ACC112 (cell line): ENCODE measurements around the gene PGBD5.

Source experiments
- H2AFZ ChIP-seq: fragments of 200-600 bp; sonication (generic); one replicate; pipeline ENCODE4 v1.6.0; 2017; ENCODE audit warnings: antibody characterized with exemption, low read length; ENCODE audit not compliant: unreplicated experiment
- H3K27ac ChIP-seq: fragments of 200-600 bp; sonication (generic); 2 replicates; pipeline ENCODE4 v1.5.1; 2014; ENCODE audit warnings: low read depth, mild to moderate bottlenecking, antibody characterized with exemption, low read length, moderate library complexity
- H3K27me3 ChIP-seq: fragments of 200-600 bp; sonication (generic); 2 replicates; pipeline ENCODE4 v1.6.1; 2014; ENCODE audit warnings: mild to moderate bottlenecking, antibody characterized with exemption, low read length, moderate library complexity, mixed read lengths; ENCODE audit not compliant: insufficient read depth
- H3K36me3 ChIP-seq: fragments of 200-600 bp; sonication (generic); 2 replicates; pipeline ENCODE4 v1.6.1; 2016; ENCODE audit warnings: mild to moderate bottlenecking, antibody characterized with exemption, low read length, moderate library complexity, mixed read lengths; ENCODE audit not compliant: insufficient read depth
- H3K4me1 ChIP-seq: fragments of 200-600 bp; sonication (generic); one replicate; pipeline ENCODE4 v1.6.1; 2016; ENCODE audit warnings: low read length, mixed read lengths; ENCODE audit not compliant: insufficient read depth, unreplicated experiment, control insufficient read depth
- H3K4me3 ChIP-seq: fragments of 200-600 bp; sonication (generic); 2 replicates; pipeline ENCODE4 v1.5.1; 2014; ENCODE audit warnings: mild to moderate bottlenecking, low read depth, low read length
- H3K79me2 ChIP-seq: fragments of 200-600 bp; sonication (generic); one replicate; pipeline ENCODE4 v1.6.0; 2016; ENCODE audit warnings: low read length; ENCODE audit not compliant: control insufficient read depth, unreplicated experiment, insufficient read depth

Gene PGBD5

GRCh38 chr1:230314142-230314470 is 112.0 kb downstream of the PGBD5 start:
- Histone ChIP-seq H3K4me1 (no peaks in the 10 kb centered on the region), H2AFZ (no peak overlapping the region), H3K27ac (no peak overlapping the region), H3K36me3 (no peaks in the 10 kb centered on the region), H3K27me3 (peaks cover 21% of the 10 kb centered on the region), H3K79me2 (no peaks in the 10 kb centered on the region), H3K4me3 (no peak overlapping the region)

- Histone ChIP-seq H3K4me1 (no peaks in the 10 kb centered on the region), H3K27ac (no peak overlapping the region), H3K4me3 (no peak overlapping the region), H2AFZ (no peak overlapping the region), H3K79me2 (no peaks in the 10 kb centered on the region), H3K36me3 (no peaks in the 10 kb centered on the region), H3K27me3 (peaks cover 21% of the 10 kb centered on the region)
Measured at GRCh38 chr1:230313453-230314141, 112.5 kb downstream of the PGBD5 start.

GRCh38 chr1:230312676-230313075 is 113.5 kb downstream of the PGBD5 start:
- Histone ChIP-seq H3K4me1 (peaks cover 8% of the 10 kb centered on the region), H3K36me3 (no peaks in the 10 kb centered on the region), H2AFZ (no peak overlapping the region), H3K27me3 (peaks cover 21% of the 10 kb centered on the region), H3K79me2 (no peaks in the 10 kb centered on the region), H3K4me3 (no peak overlapping the region), H3K27ac (no peak overlapping the region)

GRCh38 chr1:230310381-230311163 is 115.6 kb downstream of the PGBD5 start:
- Histone ChIP-seq H2AFZ (no peak overlapping the region), H3K27me3 (peaks cover 21% of the 10 kb centered on the region), H3K79me2 (no peaks in the 10 kb centered on the region)

GRCh38 chr1:230309646-230310177 is 116.4 kb downstream of the PGBD5 start:
- no peaks in the 10 kb centered on the region for H3K79me2 ChIP-seq
- H3K4me3 ChIP-seq = no peak overlapping the region
- H2AFZ ChIP-seq = no peak overlapping the region
- H3K4me1 ChIP-seq = peaks cover 13% of the 10 kb centered on the region
- no peaks in the 10 kb centered on the region for H3K36me3 ChIP-seq
- no peak overlapping the region for H3K27ac ChIP-seq
- peaks cover 19% of the 10 kb centered on the region for H3K27me3 ChIP-seq

More at GRCh38 chr1:230310381-230311163, 115.6 kb downstream of the PGBD5 start:
- Histone ChIP-seq H3K4me1 (peaks cover 13% of the 10 kb centered on the region), H3K36me3 (no peaks in the 10 kb centered on the region), H3K4me3 (no peak overlapping the region), H3K27ac (no peak overlapping the region)

DNA sequence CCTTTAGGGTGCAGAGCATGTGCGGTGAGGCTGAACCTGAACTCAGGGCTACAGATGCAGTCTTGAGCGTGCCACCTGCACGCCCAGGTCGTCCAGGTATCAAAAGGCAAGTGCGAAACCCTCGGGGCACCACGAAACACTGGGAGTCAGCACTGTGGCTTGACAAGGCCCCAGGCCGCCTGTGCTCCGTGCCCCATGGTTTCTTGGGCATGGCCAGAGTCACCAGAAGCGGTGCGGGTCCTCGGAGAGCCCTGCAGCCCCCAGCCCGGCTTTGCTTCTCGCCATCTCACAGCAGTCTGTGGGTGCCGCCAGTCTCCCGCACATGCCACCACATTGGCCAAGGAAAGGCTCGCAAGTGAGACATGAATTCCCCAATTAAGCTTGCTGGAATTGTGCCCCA is 117.3 kb downstream of the PGBD5 start:
- H3K36me3 ChIP-seq = no peaks in the 10 kb centered on the region
- H3K4me1 ChIP-seq = peaks cover 19% of the 10 kb centered on the region
- H2AFZ ChIP-seq = no peak overlapping the region
- H3K27ac ChIP-seq = no peak overlapping the region
- no peak overlapping the region for H3K4me3 ChIP-seq
- peaks cover 16% of the 10 kb centered on the region for H3K27me3 ChIP-seq
- H3K79me2 ChIP-seq = no peaks in the 10 kb centered on the region

DNA sequence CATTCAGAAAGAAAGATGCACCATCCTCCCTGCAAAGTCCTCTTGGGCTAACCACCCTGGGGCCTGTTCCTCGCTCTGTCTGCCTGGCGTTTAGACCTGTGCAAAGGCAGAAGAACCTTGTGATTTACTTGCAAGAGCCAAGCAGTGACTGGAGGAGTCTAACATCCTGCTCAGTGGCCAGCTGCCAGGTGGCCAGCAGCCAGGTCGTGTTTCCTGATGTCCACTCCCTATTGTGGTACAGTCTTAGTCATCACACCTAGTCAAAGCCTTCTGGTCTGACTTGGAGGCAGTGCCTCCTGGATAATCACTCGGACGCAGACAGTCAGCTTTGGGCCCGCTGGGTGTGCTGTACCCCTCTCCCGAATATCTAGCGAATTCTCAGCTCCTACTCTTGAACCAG is 118.1 kb downstream of the PGBD5 start:
- no peak overlapping the region for H3K27ac ChIP-seq
- peaks cover 26% of the 10 kb centered on the region for H3K4me1 ChIP-seq
- no peak overlapping the region for H2AFZ ChIP-seq
- H3K36me3 ChIP-seq = no peaks in the 10 kb centered on the region
- no peaks in the 10 kb centered on the region for H3K79me2 ChIP-seq
- no peak overlapping the region for H3K4me3 ChIP-seq
- H3K27me3 ChIP-seq = peaks cover 8% of the 10 kb centered on the region; the same call in 1 of the 2 replicates

DNA sequence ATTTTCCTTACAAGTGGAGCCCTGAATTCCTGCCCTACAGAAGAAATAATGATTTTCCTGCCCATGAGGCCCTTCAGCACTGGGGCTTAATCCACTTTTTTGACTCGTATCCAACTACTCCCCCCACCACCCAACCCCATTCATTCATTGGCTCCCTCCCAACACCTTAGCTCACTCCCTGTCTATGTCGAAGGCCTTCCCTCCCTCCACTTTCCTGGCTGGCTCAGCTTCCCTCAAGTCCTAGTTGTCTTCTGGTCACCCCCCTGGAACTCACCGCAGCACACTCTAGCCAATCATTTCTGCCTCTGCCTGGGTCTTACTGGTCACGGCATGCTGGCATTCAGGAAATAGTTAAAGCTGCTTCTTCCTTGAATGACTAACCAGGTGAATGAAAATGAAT is 118.9 kb downstream of the PGBD5 start:
- Histone ChIP-seq H3K27ac (no peak overlapping the region), H3K4me1 (peaks cover 26% of the 10 kb centered on the region), H3K4me3 (no peak overlapping the region), H3K36me3 (no peaks in the 10 kb centered on the region), H3K27me3 (peaks cover 4% of the 10 kb centered on the region; the same call in 1 of the 2 replicates), H2AFZ (no peak overlapping the region), H3K79me2 (no peaks in the 10 kb centered on the region)

- no peak overlapping the region for H2AFZ ChIP-seq
Measured at GRCh38 chr1:230306169-230306568, 120.0 kb downstream of the PGBD5 start.

GRCh38 chr1:230303822-230304221 is 122.3 kb downstream of the PGBD5 start:
- H3K36me3 ChIP-seq = no peaks in the 10 kb centered on the region
- no peak overlapping the region for H2AFZ ChIP-seq
- no peaks in the 10 kb centered on the region for H3K27me3 ChIP-seq
- peaks cover 26% of the 10 kb centered on the region for H3K4me1 ChIP-seq
- no peak overlapping the region for H3K4me3 ChIP-seq
- H3K27ac ChIP-seq = peak overlapping the region; percentile 39; the same call in 1 of the 2 replicates
- H3K79me2 ChIP-seq = no peaks in the 10 kb centered on the region

More at GRCh38 chr1:230306169-230306568, 120.0 kb downstream of the PGBD5 start:
- Histone ChIP-seq H3K4me1 (peaks cover 26% of the 10 kb centered on the region), H3K4me3 (no peak overlapping the region), H3K27ac (no peak overlapping the region), H3K36me3 (no peaks in the 10 kb centered on the region), H3K79me2 (no peaks in the 10 kb centered on the region), H3K27me3 (no peaks in the 10 kb centered on the region)
